Sigmoid colon (tissue), 4 donors: ENCODE data around the gene RGS8.

Experiments
- EP300 ChIP-seq, 4 donors: sonication (generic); formaldehyde crosslinking; IDR thresholded peaks; one replicate each; pipeline ENCODE4 v1.6.1; 2017; ENCODE audit warnings: antibody characterized with exemption in 4 of 4
- TF ChIP-seq, protein P1 (sequence below), 4 experiments: fragments of 450-650 bp in 3 of 4; fragments of 200-600 bp in 1 of 4; IDR thresholded peaks; one replicate each; pipeline ENCODE4 v1.5.1; 2016 to 2019; ENCODE audit warnings: antibody characterized with exemption in 4 of 4, mild to moderate bottlenecking in 3 of 4, moderate library complexity in 2 of 4

DNA sequence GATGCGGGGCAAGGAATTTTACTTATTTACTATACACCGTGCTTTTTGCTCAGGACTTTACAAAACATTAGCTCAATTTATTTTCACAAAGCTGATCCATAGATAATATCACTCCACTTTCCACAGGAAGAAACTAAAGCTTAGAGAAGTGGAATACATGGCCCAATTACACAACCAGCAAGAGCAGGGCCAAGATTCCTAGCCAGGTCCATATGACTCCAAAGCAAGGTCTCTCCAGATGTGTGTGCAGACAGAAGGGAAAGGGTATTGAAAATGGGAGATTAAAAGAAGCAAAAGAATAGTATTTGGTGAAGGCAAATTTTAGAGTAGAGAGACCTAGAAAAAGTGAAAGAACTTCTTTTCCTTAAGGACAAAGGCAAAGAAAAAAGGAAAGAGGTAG lies 30.4 kb downstream of the RGS8 start:
- TF ChIP-seq, protein P1, sequence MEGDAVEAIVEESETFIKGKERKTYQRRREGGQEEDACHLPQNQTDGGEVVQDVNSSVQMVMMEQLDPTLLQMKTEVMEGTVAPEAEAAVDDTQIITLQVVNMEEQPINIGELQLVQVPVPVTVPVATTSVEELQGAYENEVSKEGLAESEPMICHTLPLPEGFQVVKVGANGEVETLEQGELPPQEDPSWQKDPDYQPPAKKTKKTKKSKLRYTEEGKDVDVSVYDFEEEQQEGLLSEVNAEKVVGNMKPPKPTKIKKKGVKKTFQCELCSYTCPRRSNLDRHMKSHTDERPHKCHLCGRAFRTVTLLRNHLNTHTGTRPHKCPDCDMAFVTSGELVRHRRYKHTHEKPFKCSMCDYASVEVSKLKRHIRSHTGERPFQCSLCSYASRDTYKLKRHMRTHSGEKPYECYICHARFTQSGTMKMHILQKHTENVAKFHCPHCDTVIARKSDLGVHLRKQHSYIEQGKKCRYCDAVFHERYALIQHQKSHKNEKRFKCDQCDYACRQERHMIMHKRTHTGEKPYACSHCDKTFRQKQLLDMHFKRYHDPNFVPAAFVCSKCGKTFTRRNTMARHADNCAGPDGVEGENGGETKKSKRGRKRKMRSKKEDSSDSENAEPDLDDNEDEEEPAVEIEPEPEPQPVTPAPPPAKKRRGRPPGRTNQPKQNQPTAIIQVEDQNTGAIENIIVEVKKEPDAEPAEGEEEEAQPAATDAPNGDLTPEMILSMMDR (IDR thresholded peaks at IDR 0.05): no peak
- TF ChIP-seq EP300 (IDR thresholded peaks at IDR 0.05): no peak
